ENCODE measurements around the gene AHDC1.

Gene AHDC1

GRCh38 chr1:27527223-27527889 is 76.6 kb downstream of the AHDC1 start:
- no peak for TF ChIP-seq CTCF (IDR thresholded peaks at IDR 0.05; ENCODE audit: unreplicated experiment in 3 of 3)
- no peaks in the 10 kb centered on the region for H3K27me3 Mint-ChIP-seq (ENCODE audit: low read depth)
- H3K4me1 Mint-ChIP-seq: peaks cover 70% of the 10 kb centered on the region
- H3K4me3 Mint-ChIP-seq: peak overlapping the region; percentile 82 to 86 (median 83)
- H3K36me3 Mint-ChIP-seq (ENCODE audit: low read depth): peaks cover 6% of the 10 kb centered on the region
- peak overlapping the region; percentile 99 to 100 (median 99) for H3K27ac Mint-ChIP-seq
- H3K9me3 Mint-ChIP-seq: no peaks in the 10 kb centered on the region

GRCh38 chr1:27526569-27527222 is 77.2 kb downstream of the AHDC1 start:
- Mint-ChIP-seq H3K27ac (peak overlapping the region; percentile 99 to 100 (median 99)), H3K9me3 (no peaks in the 10 kb centered on the region), H3K4me3 (peak overlapping the region; percentile 82 to 86 (median 83)), H3K27me3 (ENCODE audit: low read depth) (no peaks in the 10 kb centered on the region), H3K36me3 (ENCODE audit: low read depth) (no peaks in the 10 kb centered on the region), H3K4me1 (peaks cover 77% of the 10 kb centered on the region)
- no peak for TF ChIP-seq CTCF (IDR thresholded peaks at IDR 0.05; ENCODE audit: unreplicated experiment in 3 of 3)

GRCh38 chr1:27525296-27526272 is 78.4 kb downstream of the AHDC1 start:
- H3K4me1 Mint-ChIP-seq: peaks cover 88% of the 10 kb centered on the region
- no peaks in the 10 kb centered on the region for H3K9me3 Mint-ChIP-seq
- H3K4me3 Mint-ChIP-seq: peak overlapping the region; percentile 82 to 86 (median 83)
- no peak for TF ChIP-seq CTCF (IDR thresholded peaks at IDR 0.05; ENCODE audit: unreplicated experiment in 3 of 3)
- peak overlapping the region; percentile 99 to 100 (median 99) for H3K27ac Mint-ChIP-seq
- H3K27me3 Mint-ChIP-seq (ENCODE audit: low read depth): no peaks in the 10 kb centered on the region
- no peaks in the 10 kb centered on the region for H3K36me3 Mint-ChIP-seq (ENCODE audit: low read depth)

- Mint-ChIP-seq H3K27me3 (ENCODE audit: low read depth) (no peaks in the 10 kb centered on the region), H3K4me1 (peaks cover 87% of the 10 kb centered on the region), H3K36me3 (ENCODE audit: low read depth) (no peaks in the 10 kb centered on the region), H3K27ac (peak overlapping the region; percentile 94 to 99 (median 98)), H3K4me3 (peak overlapping the region; percentile 37 to 50 (median 39)), H3K9me3 (no peaks in the 10 kb centered on the region)
- TF ChIP-seq CTCF (IDR thresholded peaks at IDR 0.05; ENCODE audit: unreplicated experiment in 3 of 3): no peak
These were observed 80.5 kb downstream of the AHDC1 start for GRCh38 chr1:27523337-27524020.

- Mint-ChIP-seq H3K4me3 (peak overlapping the region; percentile 45 to 67 (median 57)), H3K36me3 (ENCODE audit: low read depth) (no peaks in the 10 kb centered on the region), H3K4me1 (peaks cover 92% of the 10 kb centered on the region), H3K27ac (peak overlapping the region; percentile 94 to 99 (median 98)), H3K9me3 (no peaks in the 10 kb centered on the region), H3K27me3 (ENCODE audit: low read depth) (no peaks in the 10 kb centered on the region)
- peak in 2 of 3 experiments; percentile 26 to 29 for TF ChIP-seq CTCF (IDR thresholded peaks at IDR 0.05; ENCODE audit: unreplicated experiment in 3 of 3)
These were observed 81.3 kb downstream of the AHDC1 start for GRCh38 chr1:27522432-27523336.
